ENCODE results near the gene SIGLEC5.

The SIGLEC5 gene

DNA sequence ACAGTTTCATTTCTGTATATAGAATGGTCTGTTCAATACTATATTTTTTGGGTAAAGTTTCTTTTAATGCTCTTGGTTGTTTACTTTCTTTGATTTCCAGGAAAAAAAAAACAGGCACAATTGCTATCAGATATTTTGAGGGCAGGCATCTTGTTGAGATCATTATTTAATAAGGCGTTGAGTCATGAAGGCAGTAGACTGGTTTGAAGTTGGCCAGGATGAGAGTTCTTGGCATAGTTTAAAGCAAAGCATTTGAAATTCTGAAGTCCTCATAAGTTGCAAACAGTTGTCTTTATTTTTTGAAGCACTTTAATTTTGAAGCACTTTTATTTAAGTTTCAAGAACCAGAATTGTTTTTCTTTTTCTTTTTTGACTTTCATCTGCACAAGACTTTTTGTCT is 61.7 kb downstream of the SIGLEC5 start:
- TF ChIP-seq POLR2AphosphoS5 (IDR thresholded peaks at IDR 0.05; ENCODE audit: low read depth) = no peak
- no peak for TF ChIP-seq SPI1 (IDR thresholded peaks at IDR 0.05; ENCODE audit: borderline replicate concordance, low read depth)
- TF ChIP-seq, protein P1, sequence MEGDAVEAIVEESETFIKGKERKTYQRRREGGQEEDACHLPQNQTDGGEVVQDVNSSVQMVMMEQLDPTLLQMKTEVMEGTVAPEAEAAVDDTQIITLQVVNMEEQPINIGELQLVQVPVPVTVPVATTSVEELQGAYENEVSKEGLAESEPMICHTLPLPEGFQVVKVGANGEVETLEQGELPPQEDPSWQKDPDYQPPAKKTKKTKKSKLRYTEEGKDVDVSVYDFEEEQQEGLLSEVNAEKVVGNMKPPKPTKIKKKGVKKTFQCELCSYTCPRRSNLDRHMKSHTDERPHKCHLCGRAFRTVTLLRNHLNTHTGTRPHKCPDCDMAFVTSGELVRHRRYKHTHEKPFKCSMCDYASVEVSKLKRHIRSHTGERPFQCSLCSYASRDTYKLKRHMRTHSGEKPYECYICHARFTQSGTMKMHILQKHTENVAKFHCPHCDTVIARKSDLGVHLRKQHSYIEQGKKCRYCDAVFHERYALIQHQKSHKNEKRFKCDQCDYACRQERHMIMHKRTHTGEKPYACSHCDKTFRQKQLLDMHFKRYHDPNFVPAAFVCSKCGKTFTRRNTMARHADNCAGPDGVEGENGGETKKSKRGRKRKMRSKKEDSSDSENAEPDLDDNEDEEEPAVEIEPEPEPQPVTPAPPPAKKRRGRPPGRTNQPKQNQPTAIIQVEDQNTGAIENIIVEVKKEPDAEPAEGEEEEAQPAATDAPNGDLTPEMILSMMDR (IDR thresholded peaks at IDR 0.05; ENCODE audit: insufficient read depth, low read length) = no peak
- TF ChIP-seq GABPA (IDR thresholded peaks at IDR 0.05; ENCODE audit: low read depth) = no peak
- TF ChIP-seq, protein P2, sequence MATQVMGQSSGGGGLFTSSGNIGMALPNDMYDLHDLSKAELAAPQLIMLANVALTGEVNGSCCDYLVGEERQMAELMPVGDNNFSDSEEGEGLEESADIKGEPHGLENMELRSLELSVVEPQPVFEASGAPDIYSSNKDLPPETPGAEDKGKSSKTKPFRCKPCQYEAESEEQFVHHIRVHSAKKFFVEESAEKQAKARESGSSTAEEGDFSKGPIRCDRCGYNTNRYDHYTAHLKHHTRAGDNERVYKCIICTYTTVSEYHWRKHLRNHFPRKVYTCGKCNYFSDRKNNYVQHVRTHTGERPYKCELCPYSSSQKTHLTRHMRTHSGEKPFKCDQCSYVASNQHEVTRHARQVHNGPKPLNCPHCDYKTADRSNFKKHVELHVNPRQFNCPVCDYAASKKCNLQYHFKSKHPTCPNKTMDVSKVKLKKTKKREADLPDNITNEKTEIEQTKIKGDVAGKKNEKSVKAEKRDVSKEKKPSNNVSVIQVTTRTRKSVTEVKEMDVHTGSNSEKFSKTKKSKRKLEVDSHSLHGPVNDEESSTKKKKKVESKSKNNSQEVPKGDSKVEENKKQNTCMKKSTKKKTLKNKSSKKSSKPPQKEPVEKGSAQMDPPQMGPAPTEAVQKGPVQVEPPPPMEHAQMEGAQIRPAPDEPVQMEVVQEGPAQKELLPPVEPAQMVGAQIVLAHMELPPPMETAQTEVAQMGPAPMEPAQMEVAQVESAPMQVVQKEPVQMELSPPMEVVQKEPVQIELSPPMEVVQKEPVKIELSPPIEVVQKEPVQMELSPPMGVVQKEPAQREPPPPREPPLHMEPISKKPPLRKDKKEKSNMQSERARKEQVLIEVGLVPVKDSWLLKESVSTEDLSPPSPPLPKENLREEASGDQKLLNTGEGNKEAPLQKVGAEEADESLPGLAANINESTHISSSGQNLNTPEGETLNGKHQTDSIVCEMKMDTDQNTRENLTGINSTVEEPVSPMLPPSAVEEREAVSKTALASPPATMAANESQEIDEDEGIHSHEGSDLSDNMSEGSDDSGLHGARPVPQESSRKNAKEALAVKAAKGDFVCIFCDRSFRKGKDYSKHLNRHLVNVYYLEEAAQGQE (IDR thresholded peaks at IDR 0.05; ENCODE audit: insufficient replicate concordance, low read depth) = no peak
- Histone ChIP-seq H3K27me3 (ENCODE audit: insufficient read depth, poor library complexity, severe bottlenecking) (no peaks in the 10 kb centered on the region), H3K4me3 (replicated peaks; ENCODE audit: insufficient read depth, low read length) (no peak overlapping the region), H3K27ac (replicated peaks) (no peak overlapping the region)
- DNase-seq (ENCODE audit: low read depth in 1 of 2, low spot score in 1 of 2) = no peak

DNA sequence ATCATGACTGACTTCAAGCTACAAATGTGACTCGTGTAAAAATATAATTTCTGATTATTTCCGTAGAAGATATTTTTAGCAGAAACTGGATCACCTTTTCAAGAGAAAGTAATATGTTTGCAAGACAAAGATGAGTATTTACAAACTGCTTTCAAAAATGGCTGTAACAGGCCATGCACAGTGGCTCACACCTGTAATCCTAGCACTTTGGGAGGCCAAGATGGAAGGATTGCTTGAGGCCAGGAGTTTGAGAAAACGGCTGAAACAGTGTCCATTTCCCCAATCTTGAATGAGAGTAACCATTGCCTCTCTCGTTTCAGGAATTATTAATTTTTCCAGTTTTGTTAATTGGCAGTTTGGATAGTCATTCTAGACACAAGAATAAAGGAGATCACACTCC is 62.6 kb downstream of the SIGLEC5 start:
- Histone ChIP-seq H3K27me3 (ENCODE audit: insufficient read depth, poor library complexity, severe bottlenecking) (no peaks in the 10 kb centered on the region), H3K27ac (replicated peaks) (no peak overlapping the region)
- TF ChIP-seq GABPA (IDR thresholded peaks at IDR 0.05; ENCODE audit: low read depth) (no peak), SPI1 (IDR thresholded peaks at IDR 0.05; ENCODE audit: borderline replicate concordance, low read depth) (no peak), POLR2AphosphoS5 (IDR thresholded peaks at IDR 0.05; ENCODE audit: low read depth) (no peak)
- TF ChIP-seq, protein P1 (IDR thresholded peaks at IDR 0.05; ENCODE audit: insufficient read depth, low read length) = no peak
- TF ChIP-seq, protein P2 (IDR thresholded peaks at IDR 0.05; ENCODE audit: insufficient replicate concordance, low read depth) = no peak

DNA sequence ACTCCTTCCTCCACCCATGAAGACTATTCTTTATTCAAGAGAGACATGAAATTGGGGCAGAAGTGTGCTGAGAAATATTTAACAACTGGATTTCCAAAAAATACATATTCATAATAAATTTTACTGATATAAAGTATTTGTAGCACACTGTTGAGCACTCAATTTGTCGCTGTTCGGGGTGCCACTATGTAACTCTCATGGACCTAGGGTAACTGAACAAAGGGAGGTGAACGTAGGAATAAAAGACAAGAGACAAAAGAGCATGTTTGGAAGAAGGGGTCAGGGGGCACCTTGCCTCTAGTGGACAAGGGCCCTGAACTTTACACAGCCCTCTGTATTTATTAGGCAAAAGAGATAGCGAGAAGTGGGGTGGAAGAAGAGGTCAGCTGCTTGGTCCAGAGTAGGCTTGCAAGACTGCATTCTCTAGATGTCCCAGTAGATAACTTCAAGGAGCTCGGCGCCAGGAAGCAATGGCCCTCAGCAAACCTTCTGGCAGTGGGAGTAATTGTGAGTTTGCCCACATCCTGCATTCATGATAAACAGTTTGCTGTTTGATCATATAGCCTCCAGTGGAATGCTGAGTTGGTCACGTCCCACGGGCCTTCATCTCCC is 63.6 kb downstream of the SIGLEC5 start:
- Histone ChIP-seq H3K4me3 (replicated peaks; ENCODE audit: insufficient read depth, low read length) (no peak overlapping the region), H3K27ac (replicated peaks) (no peak overlapping the region), H3K27me3 (ENCODE audit: insufficient read depth, poor library complexity, severe bottlenecking) (no peaks in the 10 kb centered on the region)
- no peak for DNase-seq (ENCODE audit: low read depth in 1 of 2, low spot score in 1 of 2)
- TF ChIP-seq, protein P2 (IDR thresholded peaks at IDR 0.05; ENCODE audit: insufficient replicate concordance, low read depth) = no peak
- TF ChIP-seq GABPA (IDR thresholded peaks at IDR 0.05; ENCODE audit: low read depth) (no peak), POLR2AphosphoS5 (IDR thresholded peaks at IDR 0.05; ENCODE audit: low read depth) (no peak), SPI1 (IDR thresholded peaks at IDR 0.05; ENCODE audit: borderline replicate concordance, low read depth) (no peak)
- TF ChIP-seq, protein P1 (IDR thresholded peaks at IDR 0.05; ENCODE audit: insufficient read depth, low read length) = no peak

More for the DNA sequence above, 62.6 kb downstream of the SIGLEC5 start:
- no peak overlapping the region for H3K4me3 ChIP-seq (replicated peaks; ENCODE audit: insufficient read depth, low read length)
- DNase-seq (ENCODE audit: low read depth in 1 of 2, low spot score in 1 of 2) = no peak
